LNCAP (cell line): ENCODE data around the gene LANCL3.

Experiments
- CTCF ChIP-seq: fragments of 450-650 bp; IDR thresholded peaks from 2 replicates; pipeline ENCODE4 v1.5.1; 2017; ENCODE audit warnings: mild to moderate bottlenecking

LANCL3 gene

DNA sequence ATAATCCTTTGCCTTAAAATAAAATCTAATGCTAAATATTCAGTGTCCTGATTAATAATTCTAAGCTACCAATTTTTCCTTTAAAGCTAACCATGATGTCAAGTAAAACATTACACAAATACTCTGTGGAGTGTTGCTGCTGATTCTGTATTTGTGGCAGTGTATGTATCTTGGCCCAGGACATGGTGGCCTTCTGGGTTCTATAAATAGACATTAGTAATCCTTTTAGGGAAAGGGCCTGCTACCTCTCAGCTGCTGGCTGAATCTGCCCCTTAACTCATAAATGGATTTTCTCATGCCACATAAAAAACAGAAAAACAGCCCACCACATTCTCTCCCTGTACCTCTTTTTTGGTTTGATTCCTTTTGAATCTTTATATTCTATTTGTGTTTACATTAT lies 113.0 kb downstream of the LANCL3 start:
- no peak for TF ChIP-seq CTCF

- TF ChIP-seq CTCF: no peak
Observed at GRCh38 chrX:37684973-37685372, 113.5 kb downstream of the LANCL3 start.

- TF ChIP-seq CTCF: no peak
Observed at GRCh38 chrX:37685381-37686359, 114.2 kb downstream of the LANCL3 start, which contains the start of gene XK. TSS of gene XK (plus strand) at chrX:37685791. CDS start at chrX:37685962, 171 bp downstream.

DNA sequence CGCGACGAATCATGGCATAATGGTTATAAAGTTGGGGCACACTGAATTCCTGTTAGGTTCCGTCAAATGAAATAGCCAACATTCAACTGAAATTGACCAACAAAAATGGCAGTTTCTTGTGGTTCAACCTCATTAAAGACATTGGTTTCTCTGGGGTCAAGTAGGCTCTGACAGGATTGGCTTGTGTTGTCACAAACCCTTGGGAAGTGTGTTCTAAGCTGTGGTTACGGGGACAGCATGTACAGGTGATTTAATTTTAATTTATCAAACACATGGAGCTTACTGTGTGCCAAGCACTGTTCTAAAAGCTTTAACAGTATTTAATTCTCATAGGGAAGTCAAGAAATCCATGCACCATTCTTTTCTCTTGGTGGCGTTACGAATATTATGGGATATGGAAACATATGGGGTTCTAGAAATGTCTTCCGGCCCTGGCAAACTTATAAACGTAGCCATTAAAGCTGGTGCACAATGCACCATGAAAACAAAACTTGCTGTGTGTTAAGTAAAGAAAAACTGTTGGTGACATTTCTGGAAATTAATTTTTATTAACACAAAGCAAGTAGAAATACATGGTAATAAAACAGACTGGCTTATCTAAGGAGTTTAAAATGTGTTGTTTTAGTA lies 115.0 kb downstream of the LANCL3 start:
- no peak for TF ChIP-seq CTCF

- TF ChIP-seq CTCF: no peak
Observed at GRCh38 chrX:37686996-37687395, 115.5 kb downstream of the LANCL3 start.

DNA sequence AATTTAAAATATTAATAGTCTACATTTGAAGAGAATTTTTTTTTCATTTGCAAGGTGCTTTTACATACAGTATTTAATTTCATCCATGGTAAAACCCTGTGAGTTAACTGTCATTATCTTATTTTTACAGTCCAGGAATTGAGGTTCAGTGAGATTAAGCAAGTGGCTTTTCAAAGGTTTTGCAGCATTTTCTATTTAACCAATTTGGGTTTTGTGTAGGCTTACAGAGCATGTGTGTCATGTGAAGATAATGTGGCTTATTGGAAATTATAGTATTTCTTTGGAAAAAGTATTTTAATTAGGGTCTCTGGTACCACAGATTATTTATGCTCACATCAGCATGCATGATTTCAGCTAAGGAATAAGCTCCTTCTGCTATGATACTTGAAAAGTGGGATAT lies 118.7 kb downstream of the LANCL3 start:
- TF ChIP-seq CTCF: no peak

- no peak for TF ChIP-seq CTCF
Observed at GRCh38 chrX:37692918-37693317, 121.5 kb downstream of the LANCL3 start.
